Ecto neural progenitor cell (in vitro differentiated cells): Measurements from ENCODE around the gene COL23A1.

Experiments
- DNase-seq: peaks from one replicate; pipeline ENCODE4 v3.0.0-alpha.2; 2018; ENCODE audit warnings: low spot score

The COL23A1 gene

DNA sequence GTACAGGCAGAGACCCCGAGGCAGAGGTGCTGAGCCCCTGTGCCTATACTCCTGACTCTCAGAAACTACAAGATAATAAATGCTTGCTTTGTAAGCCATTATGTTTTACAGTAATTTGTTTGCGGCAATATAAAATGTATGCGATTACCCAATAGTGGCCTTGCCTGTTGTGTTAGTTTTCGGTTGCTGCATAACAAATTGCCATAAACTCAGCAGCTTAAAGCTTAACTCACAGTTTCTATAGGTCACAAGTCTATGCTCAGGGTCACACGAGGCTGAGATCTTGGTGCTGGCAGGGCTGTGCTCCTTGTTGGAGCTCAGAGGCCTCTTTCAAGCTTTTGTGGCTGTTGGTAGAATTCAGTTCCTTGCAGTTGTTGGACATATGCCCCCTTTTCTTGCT lies 114.8 kb downstream of the COL23A1 start:
- DNase-seq: no peak

DNA sequence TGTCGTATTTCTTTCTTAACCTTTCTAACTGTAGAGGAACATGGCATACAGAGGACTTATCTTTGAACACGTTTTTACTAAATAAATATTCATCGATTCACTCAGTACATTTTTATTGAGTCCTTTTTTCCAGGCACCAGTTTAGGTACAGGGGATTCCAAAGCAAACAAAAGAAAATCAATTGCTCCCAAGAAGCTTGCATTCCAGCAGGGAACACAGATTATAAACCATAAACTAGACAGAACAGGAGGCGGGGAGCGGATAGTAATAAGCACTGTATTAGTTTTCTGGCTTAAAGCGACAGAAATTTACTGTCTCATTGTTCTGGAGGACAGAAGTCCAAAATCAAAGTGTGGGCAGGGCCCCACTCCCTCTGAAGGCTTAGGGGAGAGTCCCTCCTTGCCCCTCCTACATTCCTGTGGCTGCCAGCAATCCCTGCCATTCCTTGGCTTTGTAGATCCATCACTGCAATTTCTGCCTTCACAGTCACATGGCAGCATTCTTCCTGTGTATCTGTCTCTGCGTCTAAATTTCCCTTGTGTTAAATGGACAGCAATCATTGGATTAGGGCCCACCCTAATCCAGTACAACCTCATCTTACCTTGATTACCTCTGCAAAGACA lies 115.5 kb downstream of the COL23A1 start:
- no peak for DNase-seq

DNA sequence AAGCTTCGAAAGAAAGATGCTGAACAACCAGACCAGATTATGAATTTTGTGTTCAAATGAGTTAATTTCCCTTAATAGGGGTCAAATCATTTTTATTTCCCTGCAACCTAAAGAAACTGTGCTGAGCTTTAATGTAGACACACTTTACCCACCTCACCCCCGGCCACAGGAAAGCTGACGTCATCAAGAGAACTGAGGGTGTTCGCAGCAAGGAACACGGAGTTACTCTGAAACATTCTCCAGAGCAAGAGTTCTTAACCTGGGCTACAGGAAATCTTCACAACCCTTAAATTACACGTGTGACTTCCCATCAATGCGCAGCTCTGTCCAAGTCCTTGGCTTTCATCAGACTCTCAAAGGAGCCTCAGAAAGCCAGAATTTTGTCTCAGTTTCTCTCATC lies 116.3 kb downstream of the COL23A1 start:
- DNase-seq: no peak

- no peak for DNase-seq
Observed at GRCh38 chr5:178472138-178472537, 118.1 kb downstream of the COL23A1 start.

GRCh38 chr5:178471711-178472110 lies 118.5 kb downstream of the COL23A1 start:
- DNase-seq: no peak

- no peak for DNase-seq
Observed at GRCh38 chr5:178470760-178471025, 119.5 kb downstream of the COL23A1 start.

DNA sequence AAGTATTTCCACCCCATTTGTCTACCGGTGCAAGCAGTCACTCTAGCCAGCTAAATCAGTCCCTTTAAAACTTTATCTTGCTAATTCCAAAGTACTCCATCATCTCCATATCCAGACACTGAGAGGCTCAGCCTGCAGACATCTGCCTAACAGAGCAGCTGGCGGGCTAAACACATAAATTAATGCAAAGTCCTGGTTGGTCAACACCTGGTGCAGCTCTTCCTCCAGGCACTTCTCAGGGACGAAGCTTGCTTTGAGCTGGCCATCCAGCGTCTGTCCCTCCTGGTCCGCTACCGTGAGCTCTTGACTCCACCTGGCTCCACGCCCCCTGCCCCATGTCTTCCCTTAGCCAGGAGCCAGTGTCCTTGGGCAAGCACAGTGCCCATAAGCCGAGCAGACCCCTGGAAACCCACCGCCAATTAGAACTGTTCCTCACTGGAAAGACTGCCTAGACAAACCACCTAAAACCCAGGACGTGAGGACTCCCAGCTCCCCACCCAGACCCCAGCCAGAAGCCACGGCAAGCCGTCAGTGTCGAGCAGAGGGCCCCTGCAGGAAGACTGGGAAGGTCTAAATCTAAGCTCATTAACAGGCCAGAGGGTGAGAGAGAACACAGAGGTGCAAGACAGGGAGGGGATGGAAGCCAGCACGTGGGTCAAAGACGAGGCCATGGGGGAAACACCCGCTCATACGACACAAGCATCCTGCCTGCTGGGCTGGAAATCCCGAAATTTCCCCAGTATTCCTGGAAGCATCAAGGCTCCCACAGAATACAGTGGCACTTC lies 120.0 kb downstream of the COL23A1 start:
- DNase-seq: peak; percentile 42

- DNase-seq: peak; percentile 45
Observed at GRCh38 chr5:178469011-178469974, 120.9 kb downstream of the COL23A1 start.

DNA sequence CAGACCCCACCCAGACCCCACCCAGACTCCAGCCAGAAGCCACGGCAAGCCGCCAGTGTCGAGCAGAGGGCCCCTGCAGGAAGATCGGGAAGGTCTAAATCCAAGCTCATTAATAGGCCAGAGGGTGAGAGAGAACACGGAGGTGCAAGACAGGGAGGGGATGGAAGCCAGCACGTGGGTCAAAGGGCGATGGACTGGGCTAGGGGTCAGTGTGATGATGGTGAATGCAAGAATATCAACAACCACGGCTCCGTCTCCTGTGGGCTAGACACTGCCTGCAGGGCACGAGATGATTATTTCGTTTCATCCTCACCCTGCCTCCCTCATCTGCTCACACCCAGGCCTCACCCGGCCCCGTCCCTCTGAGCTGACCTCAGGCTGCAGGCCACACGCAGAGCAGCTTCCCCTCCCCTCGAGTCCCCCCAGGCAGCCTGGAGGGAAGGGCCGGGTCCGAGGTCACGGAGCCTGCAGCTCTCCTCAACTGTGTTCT lies 122.0 kb downstream of the COL23A1 start:
- DNase-seq: peak; percentile 45

DNA sequence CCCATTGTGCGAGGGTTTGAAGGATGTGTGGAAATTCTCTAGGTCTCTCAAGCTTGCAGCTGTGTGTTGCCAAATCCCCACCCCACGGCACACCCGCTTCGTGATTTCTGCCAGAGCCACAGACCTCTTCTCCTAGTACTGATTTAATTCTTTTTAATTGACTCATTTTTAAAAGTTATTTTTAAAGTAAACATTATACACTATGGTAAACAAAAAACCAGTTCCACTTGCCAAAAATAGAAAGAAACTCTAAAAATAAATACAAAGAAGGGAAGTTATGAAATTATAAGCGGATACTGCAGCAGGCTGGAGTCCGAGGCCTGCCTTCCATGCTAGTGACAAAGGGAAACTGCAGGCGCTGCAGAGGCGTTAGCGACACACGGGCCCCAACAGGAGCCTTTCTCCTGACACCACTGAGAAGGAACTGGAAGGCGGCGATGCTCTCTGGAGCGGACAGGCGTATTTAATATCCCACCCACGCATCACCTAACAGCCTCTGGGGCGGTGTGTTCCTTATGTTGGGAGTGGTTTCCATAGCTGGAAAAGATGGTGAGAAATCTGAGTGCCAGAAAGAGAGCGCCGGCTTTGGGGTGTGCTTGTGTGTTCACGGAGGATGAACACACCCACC lies 122.5 kb downstream of the COL23A1 start:
- no peak for DNase-seq

GRCh38 chr5:178467205-178467567 lies 123.0 kb downstream of the COL23A1 start:
- peak; percentile 43 for DNase-seq

DNA sequence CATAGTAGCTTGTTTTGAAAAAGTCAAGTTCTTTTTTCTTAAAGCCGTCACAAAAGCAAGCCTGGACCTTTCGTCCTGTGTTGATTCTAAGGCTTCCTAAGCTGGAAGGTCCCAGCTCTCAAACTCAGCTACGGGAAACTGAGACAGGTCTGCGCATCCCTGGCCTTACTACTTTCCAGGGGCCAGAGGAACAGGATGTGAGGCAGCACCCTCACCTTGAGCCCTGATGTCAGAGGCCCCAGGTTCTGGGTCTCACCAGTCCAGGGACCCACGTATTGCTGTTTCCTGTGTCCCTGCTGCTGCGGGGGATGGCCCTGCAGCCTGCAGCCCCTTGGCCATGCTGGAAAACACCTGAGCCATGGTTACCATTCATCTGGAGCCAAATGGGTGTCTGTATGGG lies 123.9 kb downstream of the COL23A1 start:
- DNase-seq: peak; percentile 32

DNA sequence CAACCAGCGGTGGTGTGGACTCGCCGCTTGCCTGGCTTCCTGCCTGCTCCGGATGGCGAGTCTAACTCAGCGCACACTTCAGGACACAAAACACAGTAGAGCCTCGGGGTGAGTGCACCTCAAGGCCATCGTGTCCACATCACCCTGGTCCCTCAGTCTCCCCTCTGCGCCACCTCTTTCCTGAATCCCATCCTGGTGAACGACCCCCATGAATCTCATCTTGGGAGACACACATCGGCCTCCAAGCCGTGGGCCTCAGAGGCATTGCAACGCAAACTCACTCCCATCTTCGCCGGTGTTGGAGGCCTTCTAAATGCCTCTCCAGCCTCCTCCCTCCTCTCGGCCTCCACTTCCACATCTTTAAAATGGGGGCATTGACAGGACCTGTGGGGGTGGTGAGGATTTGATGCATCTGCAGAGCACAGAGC lies 124.3 kb downstream of the COL23A1 start:
- DNase-seq: peak; percentile 14

DNA sequence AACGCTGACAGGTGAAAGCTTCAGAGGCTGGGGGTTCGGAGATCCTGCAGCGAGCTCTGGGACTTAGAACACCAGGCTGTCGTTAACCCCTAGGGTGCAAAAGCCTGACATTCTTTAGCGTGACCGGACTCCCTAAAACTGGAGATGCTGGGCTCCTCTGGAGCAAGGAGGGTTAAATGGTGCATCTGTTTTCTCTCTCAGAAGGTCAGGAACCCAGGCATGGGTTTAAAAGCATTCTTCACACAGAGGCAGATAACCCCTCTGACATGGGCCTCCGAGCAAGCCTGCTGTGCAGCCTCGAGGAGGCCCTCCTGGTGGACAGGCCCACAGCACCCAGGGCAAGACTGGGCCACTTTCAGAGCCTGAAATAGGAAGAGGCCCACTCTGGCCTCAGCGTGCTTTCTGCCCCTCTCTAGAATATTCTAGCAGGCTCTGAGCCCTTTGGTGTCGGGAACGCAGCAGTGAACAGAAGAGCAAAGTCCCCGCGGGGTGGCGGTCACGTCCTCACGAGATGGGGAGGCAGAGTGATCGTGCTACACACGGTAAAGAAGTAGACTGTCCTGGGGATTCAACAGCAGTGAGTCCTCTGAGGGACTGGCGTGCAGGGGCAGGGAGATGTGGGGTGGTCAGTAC lies 124.8 kb downstream of the COL23A1 start:
- peak; percentile 41 for DNase-seq

DNA sequence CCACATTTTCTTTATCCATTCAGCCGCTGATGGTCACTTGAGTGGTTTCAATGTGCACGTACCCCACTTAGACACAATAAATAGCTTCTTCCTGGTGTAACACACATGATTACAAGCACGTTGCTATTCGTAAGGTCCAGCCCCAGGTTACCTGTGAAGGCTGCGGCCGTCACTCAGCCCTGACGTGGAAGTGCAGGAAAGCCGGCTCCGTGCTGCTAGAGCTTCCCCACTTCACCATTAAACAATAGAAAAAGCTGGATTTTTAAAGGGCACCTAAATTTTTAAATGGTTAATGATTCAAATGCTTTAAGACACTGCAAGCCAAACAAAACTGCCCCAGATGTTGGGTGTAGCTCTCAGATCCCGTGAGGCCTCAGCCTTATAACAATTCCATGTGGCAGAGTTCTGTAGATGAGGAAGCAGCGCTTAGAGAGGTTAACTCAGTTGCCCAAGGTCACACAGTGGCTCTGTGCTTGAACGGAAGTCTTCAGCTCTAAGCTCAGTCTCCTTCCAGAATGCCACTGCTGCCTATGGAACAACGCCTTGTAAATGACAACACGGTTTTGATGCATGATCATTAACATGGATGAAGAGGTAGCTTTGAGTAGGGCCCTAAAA lies 125.7 kb downstream of the COL23A1 start:
- peak; percentile 30 for DNase-seq

DNA sequence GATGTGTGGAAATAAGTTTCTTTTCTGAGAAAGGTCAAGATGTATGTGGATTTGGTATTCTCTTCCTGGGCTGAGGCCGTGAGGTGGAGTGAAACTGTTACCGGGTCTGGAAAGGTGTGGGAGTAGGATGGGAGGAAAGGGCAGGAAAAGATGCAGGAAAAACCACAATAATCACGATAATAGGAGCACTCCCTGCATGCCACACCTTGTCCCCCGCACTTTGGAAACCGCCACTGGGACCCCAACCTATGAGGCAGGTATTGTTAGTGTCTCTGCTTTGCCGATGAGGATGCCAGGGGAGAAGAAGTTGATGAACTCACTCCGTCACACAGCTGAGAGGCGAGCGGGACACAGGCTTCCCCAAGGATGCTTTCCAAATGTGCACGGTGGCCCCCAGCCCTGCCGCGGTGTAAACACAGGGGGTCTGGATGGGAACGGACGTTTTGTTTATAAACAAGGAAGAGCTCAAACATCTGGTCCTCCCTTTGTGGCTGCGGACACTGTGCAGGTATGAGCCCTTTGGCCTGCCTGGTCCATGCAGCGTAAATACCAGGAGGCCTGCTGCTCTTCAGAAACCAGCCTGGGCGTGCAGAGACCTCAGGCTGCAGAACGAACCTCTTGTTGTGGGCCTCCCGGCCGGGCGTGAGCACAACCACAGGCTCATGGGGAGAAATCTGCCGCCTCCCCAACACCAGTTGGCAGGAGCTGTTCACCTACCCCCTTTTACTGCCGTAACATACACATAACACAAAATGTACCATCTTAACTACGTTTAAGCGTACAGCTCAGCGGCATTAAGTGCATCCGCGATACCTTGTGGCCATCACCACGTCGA lies 126.7 kb downstream of the COL23A1 start:
- peak; percentile 44 for DNase-seq

DNA sequence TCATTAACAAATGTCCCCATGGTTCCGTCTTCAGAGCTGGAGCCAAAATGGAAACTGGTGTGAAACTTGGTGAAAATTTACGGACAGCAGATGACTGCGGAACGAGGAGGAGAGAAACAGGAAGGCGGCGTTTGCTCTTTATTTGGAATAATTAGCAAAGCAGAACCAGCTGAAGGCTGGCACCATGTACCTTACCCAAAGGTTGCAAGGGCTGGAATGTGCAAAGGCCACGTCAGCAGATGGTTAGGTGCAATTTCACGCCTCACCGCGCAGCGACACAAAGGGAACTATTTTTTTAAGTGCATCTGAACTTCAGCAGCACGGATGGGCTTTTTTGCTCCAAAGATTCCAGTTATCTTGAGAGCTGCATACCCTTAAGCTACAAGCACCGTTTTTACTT lies 127.4 kb downstream of the COL23A1 start:
- peak; percentile 34 for DNase-seq

DNA sequence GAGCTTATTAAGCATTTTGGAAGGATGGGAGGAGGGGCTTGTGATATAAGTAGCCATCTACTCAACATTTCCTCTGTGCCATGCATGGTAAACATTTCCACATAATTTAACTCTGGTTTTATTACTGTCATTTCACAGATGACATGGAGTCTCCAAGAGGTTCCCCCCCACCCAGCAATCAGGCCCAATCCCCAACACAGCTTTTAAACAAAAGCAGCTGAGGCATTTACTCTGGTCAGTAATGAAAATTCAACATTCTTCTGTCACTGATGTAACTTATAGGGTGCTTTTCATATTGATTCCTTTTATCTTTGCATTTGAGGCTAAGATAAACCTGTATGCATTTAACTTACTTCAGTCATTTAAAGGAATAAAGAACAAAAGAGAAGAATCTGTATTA lies 128.1 kb downstream of the COL23A1 start:
- DNase-seq: no peak

GRCh38 chr5:178461004-178461730 lies 129.0 kb downstream of the COL23A1 start:
- peak; percentile 92 for DNase-seq

DNA sequence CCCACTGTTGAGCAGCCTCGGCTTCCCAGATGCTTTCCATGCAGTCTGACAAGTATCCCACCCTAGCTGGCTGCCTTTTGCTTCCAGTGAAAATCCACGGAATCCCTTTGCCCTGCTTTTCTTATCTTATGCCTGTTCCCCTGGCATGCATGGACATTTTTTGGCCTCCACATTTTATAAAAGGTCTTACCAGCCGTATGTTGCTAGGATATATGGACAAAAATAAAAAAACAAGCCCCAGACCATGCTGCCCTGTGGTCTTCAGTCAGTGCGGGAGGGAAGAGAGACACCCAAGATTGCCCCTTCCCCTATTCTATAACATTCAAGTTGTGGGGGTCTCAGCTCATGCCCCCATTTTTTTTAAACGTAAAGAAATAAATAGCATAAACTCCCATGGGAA lies 129.6 kb downstream of the COL23A1 start:
- peak; percentile 28 for DNase-seq
